ENCODE results near the gene CAMK4. TPM values are rescaled to one million over a fixed set of nuclear protein-coding genes. Genes with fewer than 3 reads are reported as not detected.

Gene CAMK4
- total RNA-seq, 1 donor from 2014 or later: 1.2 TPM

GRCh38 chr5:111530298-111530740 is 306.1 kb downstream of the CAMK4 start:
- H3K4me1 Mint-ChIP-seq (ENCODE audit: unreplicated experiment): peaks cover 11% of the 10 kb centered on the region
- no peak for DNase-seq (ENCODE audit: extremely low spot score, unreplicated experiment)
- no peak for TF ChIP-seq CTCF (IDR thresholded peaks at IDR 0.05)
- peak overlapping the region; percentile 82 for H3K27ac Mint-ChIP-seq (ENCODE audit: unreplicated experiment)
- H3K36me3 Mint-ChIP-seq (ENCODE audit: unreplicated experiment): no peaks in the 10 kb centered on the region
- H3K4me3 Mint-ChIP-seq (ENCODE audit: unreplicated experiment): no peak overlapping the region
- no peaks in the 10 kb centered on the region for H3K9me3 Mint-ChIP-seq (ENCODE audit: unreplicated experiment)
- H3K27me3 Mint-ChIP-seq (ENCODE audit: unreplicated experiment): no peaks in the 10 kb centered on the region

- H3K9me3 Mint-ChIP-seq (ENCODE audit: unreplicated experiment): no peaks in the 10 kb centered on the region
- TF ChIP-seq CTCF (IDR thresholded peaks at IDR 0.05): no peak
- no peak overlapping the region for H3K27ac Mint-ChIP-seq (ENCODE audit: unreplicated experiment)
- no peaks in the 10 kb centered on the region for H3K27me3 Mint-ChIP-seq (ENCODE audit: unreplicated experiment)
- peaks cover 1% of the 10 kb centered on the region for H3K36me3 Mint-ChIP-seq (ENCODE audit: unreplicated experiment)
- no peak for DNase-seq (ENCODE audit: extremely low spot score, unreplicated experiment)
- H3K4me3 Mint-ChIP-seq (ENCODE audit: unreplicated experiment): no peak overlapping the region
- H3K4me1 Mint-ChIP-seq (ENCODE audit: unreplicated experiment): peaks cover 17% of the 10 kb centered on the region
These were observed 308.9 kb downstream of the CAMK4 start for GRCh38 chr5:111532886-111533582.

GRCh38 chr5:111535879-111536549 is 311.8 kb downstream of the CAMK4 start:
- no peak for TF ChIP-seq CTCF (IDR thresholded peaks at IDR 0.05)
- H3K9me3 Mint-ChIP-seq (ENCODE audit: unreplicated experiment): no peaks in the 10 kb centered on the region
- H3K27me3 Mint-ChIP-seq (ENCODE audit: unreplicated experiment): peaks cover 3% of the 10 kb centered on the region
- H3K36me3 Mint-ChIP-seq (ENCODE audit: unreplicated experiment): peaks cover 1% of the 10 kb centered on the region
- H3K27ac Mint-ChIP-seq (ENCODE audit: unreplicated experiment): no peak overlapping the region
- DNase-seq (ENCODE audit: extremely low spot score, unreplicated experiment): no peak
- H3K4me1 Mint-ChIP-seq (ENCODE audit: unreplicated experiment): peaks cover 8% of the 10 kb centered on the region
- no peak overlapping the region for H3K4me3 Mint-ChIP-seq (ENCODE audit: unreplicated experiment)

GRCh38 chr5:111537141-111538024 is 313.2 kb downstream of the CAMK4 start:
- Mint-ChIP-seq H3K9me3 (ENCODE audit: unreplicated experiment) (no peaks in the 10 kb centered on the region), H3K4me3 (ENCODE audit: unreplicated experiment) (no peak overlapping the region), H3K4me1 (ENCODE audit: unreplicated experiment) (peaks cover 8% of the 10 kb centered on the region), H3K27ac (ENCODE audit: unreplicated experiment) (peak overlapping the region; percentile 5), H3K27me3 (ENCODE audit: unreplicated experiment) (peaks cover 3% of the 10 kb centered on the region), H3K36me3 (ENCODE audit: unreplicated experiment) (peaks cover 1% of the 10 kb centered on the region)
- TF ChIP-seq CTCF (IDR thresholded peaks at IDR 0.05): no peak
- DNase-seq (ENCODE audit: extremely low spot score, unreplicated experiment): no peak

Other genes with a start within 250 kb of the CAMK4 start
- gene TSLP, start 152.7 kb upstream of the CAMK4 start, total RNA-seq: not detected in 2 replicates
- 18.4 and 23.5 TPM in 2 replicates for gene WDR36, start 132.0 kb upstream of the CAMK4 start, total RNA-seq

Measured in osteocyte (in vitro differentiated cells).